ENCODE measurements around the gene PCYOX1L. TPM values are rescaled to one million over a fixed set of nuclear protein-coding genes. Genes with fewer than 3 reads are reported as not detected.

The PCYOX1L gene
- total RNA-seq, 1 donor, result 11.7 TPM

GRCh38 chr5:149364719-149365118, 6.9 kb downstream of the PCYOX1L start:
- DNase-seq (ENCODE audit: low read depth), result no peak
- no peak for TF ChIP-seq CTCF (IDR thresholded peaks at IDR 0.05; ENCODE audit: insufficient read depth, low read depth, low read length)
- H3K4me3 ChIP-seq (ENCODE audit: low read depth, low read length), result no peak overlapping the region

GRCh38 chr5:149365418-149365817, 7.6 kb downstream of the PCYOX1L start:
- no peak for DNase-seq (ENCODE audit: low read depth)
- TF ChIP-seq CTCF (IDR thresholded peaks at IDR 0.05; ENCODE audit: insufficient read depth, low read depth, low read length), result no peak
- H3K4me3 ChIP-seq (ENCODE audit: low read depth, low read length), result no peak overlapping the region

- DNase-seq (ENCODE audit: low read depth), result no peak
- no peak for TF ChIP-seq CTCF (IDR thresholded peaks at IDR 0.05; ENCODE audit: insufficient read depth, low read depth, low read length)
- H3K4me3 ChIP-seq (ENCODE audit: low read depth, low read length), result no peak overlapping the region
Measured at GRCh38 chr5:149366169-149366729, 8.4 kb downstream of the PCYOX1L start.

GRCh38 chr5:149367249-149367971, 9.6 kb downstream of the PCYOX1L start:
- H3K4me3 ChIP-seq (ENCODE audit: low read depth, low read length), result no peak overlapping the region
- peak; percentile 93 for TF ChIP-seq CTCF (IDR thresholded peaks at IDR 0.05; ENCODE audit: insufficient read depth, low read depth, low read length)
- DNase-seq (ENCODE audit: low read depth), result peak; percentile 69

GRCh38 chr5:149367972-149368645, 10.3 kb downstream of the PCYOX1L start:
- no peak overlapping the region for H3K4me3 ChIP-seq (ENCODE audit: low read depth, low read length)
- no peak for TF ChIP-seq CTCF (IDR thresholded peaks at IDR 0.05; ENCODE audit: insufficient read depth, low read depth, low read length)
- DNase-seq (ENCODE audit: low read depth), result no peak

GRCh38 chr5:149370878-149371277, 13.0 kb downstream of the PCYOX1L start:
- no peak overlapping the region for H3K4me3 ChIP-seq (ENCODE audit: low read depth, low read length)
- TF ChIP-seq CTCF (IDR thresholded peaks at IDR 0.05; ENCODE audit: insufficient read depth, low read depth, low read length), result no peak
- DNase-seq (ENCODE audit: low read depth), result no peak

Data from fibroblast of villous mesenchyme (primary cell).